Ishikawa (cell line): Measurements from ENCODE around the gene VSIG8.

Source experiments
- CEBPB ChIP-seq: IDR thresholded peaks from 2 replicates; pipeline ENCODE4 v1.6.1; 2012
- EGR1 ChIP-seq: IDR thresholded peaks from 2 replicates; pipeline ENCODE4 v1.6.1; 2012
- EP300 ChIP-seq: IDR thresholded peaks from 2 replicates; pipeline ENCODE4 v1.6.1; 2012; ENCODE audit warnings: borderline replicate concordance
- RAD21 ChIP-seq: IDR thresholded peaks from 2 replicates; pipeline ENCODE4 v1.6.1; 2012; ENCODE audit warnings: low read depth
- REST ChIP-seq: IDR thresholded peaks from 2 replicates; pipeline ENCODE4 v1.6.1; 2012; ENCODE audit warnings: low read depth, mild to moderate bottlenecking
- TAF1 ChIP-seq: IDR thresholded peaks from 2 replicates; pipeline ENCODE4 v1.6.1; 2012; ENCODE audit warnings: low read depth, mild to moderate bottlenecking
- TCF12 ChIP-seq: IDR thresholded peaks from 2 replicates; pipeline ENCODE4 v1.6.1; 2012; ENCODE audit warnings: low read depth
- TEAD4 ChIP-seq: IDR thresholded peaks from 2 replicates; pipeline ENCODE4 v1.6.1; 2012
- YY1 ChIP-seq: IDR thresholded peaks from 2 replicates; pipeline ENCODE4 v1.6.1; 2012; ENCODE audit warnings: low read depth
- ZBTB7A ChIP-seq: IDR thresholded peaks from 2 replicates; pipeline ENCODE4 v1.6.1; 2012; ENCODE audit warnings: low read depth
- TF ChIP-seq, protein P1 (sequence below): IDR thresholded peaks from 2 replicates; pipeline ENCODE4 v1.6.1; 2012

DNA sequence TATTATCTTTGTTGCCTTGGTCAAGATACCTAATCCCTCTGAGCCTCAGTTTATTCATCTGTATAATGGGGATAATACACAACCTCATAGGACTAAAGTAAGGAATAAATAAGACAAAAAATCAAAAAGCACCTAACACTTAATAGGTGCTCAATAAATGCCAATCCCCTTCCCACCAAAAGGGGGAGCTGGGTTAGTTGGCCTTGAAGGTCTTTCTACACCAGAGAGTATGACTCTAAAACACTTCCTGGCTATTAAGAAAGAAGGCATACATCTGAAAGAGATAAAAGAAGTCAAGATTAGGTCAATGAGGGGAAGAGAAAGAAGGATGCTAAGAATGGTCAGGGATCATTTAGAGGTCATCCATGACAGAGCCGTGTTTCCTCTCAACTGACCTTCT lies 11.1 kb downstream of the VSIG8 start:
- TF ChIP-seq REST (no peak), TEAD4 (no peak), YY1 (no peak), EP300 (no peak), CEBPB (no peak), EGR1 (no peak), TCF12 (no peak), TAF1 (no peak), ZBTB7A (no peak), RAD21 (no peak)
- TF ChIP-seq, protein P1, sequence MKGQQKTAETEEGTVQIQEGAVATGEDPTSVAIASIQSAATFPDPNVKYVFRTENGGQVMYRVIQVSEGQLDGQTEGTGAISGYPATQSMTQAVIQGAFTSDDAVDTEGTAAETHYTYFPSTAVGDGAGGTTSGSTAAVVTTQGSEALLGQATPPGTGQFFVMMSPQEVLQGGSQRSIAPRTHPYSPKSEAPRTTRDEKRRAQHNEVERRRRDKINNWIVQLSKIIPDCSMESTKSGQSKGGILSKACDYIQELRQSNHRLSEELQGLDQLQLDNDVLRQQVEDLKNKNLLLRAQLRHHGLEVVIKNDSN, result no peak
